ENCODE results near the gene MEIS3. TPM values are rescaled to one million over a fixed set of nuclear protein-coding genes. Genes with fewer than 3 reads are reported as not detected.
A peak's percentile ranks its signal among the peaks of the same experiment; 100 is the strongest.

The MEIS3 gene
- total and polyA plus RNA-seq, 2 experiments from 2014 or later = 20.1 to 56.1 TPM

- Histone ChIP-seq H3K4me3 (no peak overlapping the region), H3K4me2 (ENCODE audit: unreplicated experiment) (no peak overlapping the region), H3K36me3 (ENCODE audit: low read depth) (no peaks in the 10 kb centered on the region), H4K20me1 (ENCODE audit: insufficient read depth) (no peaks in the 10 kb centered on the region), H2AFZ (no peak overlapping the region), H3K4me1 (ENCODE audit: insufficient read depth) (no peaks in the 10 kb centered on the region), H3K27me3 (replicated peaks; ENCODE audit: insufficient read depth) (no peaks in the 10 kb centered on the region), H3K9ac (no peak overlapping the region), H3K79me2 (ENCODE audit: insufficient read depth) (no peaks in the 10 kb centered on the region), H3K9me3 (ENCODE audit: low read depth) (no peaks in the 10 kb centered on the region), H3F3A (ENCODE audit: insufficient read depth) (no peaks in the 10 kb centered on the region), H3K27ac (no peak overlapping the region), H3K9me2 (ENCODE audit: insufficient read depth) (no peaks in the 10 kb centered on the region)
- DNase-seq = no peak
- 88 to 96% methylated on average over 7 of the region's 7 CpGs for WGBS, 2 experiments (ENCODE audit: low coverage in 1 of 2, low lambda C conversion rate in 2 of 2, missing lambda C conversion rate in 2 of 2)
- TF ChIP-seq EZH2phosphoT487 (IDR thresholded peaks at IDR 0.05; ENCODE audit: insufficient read depth, low read depth) (no peak), EZH2 (IDR thresholded peaks at IDR 0.05; ENCODE audit: insufficient read depth, poor library complexity, severe bottlenecking) (no peak)
- in situ Hi-C loops (cut with MboI) = no loop called here
Observed at GRCh38 chr19:47434088-47434487, 14.8 kb upstream of the MEIS3 start.

- in situ Hi-C loops (cut with MboI) = no loop called here
- no peak overlapping the region for H3K9ac ChIP-seq
- no peak overlapping the region for H3K4me2 ChIP-seq (ENCODE audit: unreplicated experiment)
- DNase-seq = peak; percentile 61
- peaks cover 4% of the 10 kb centered on the region; the same call in 1 of the 2 replicates for H3F3A ChIP-seq (ENCODE audit: insufficient read depth)
- 15 to 26% methylated on average over 1 of the region's 1 CpG for WGBS, 2 experiments (ENCODE audit: low coverage in 1 of 2, low lambda C conversion rate in 2 of 2, missing lambda C conversion rate in 2 of 2)
- H3K79me2 ChIP-seq (ENCODE audit: insufficient read depth) = no peaks in the 10 kb centered on the region
- H3K4me3 ChIP-seq = no peak overlapping the region
- no peaks in the 10 kb centered on the region for H3K4me1 ChIP-seq (ENCODE audit: insufficient read depth)
- H2AFZ ChIP-seq = no peak overlapping the region
- no peaks in the 10 kb centered on the region for H3K9me3 ChIP-seq (ENCODE audit: low read depth)
- no peak for TF ChIP-seq EZH2 (IDR thresholded peaks at IDR 0.05; ENCODE audit: insufficient read depth, poor library complexity, severe bottlenecking)
- TF ChIP-seq EZH2phosphoT487 (IDR thresholded peaks at IDR 0.05; ENCODE audit: insufficient read depth, low read depth) = no peak
- H4K20me1 ChIP-seq (ENCODE audit: insufficient read depth) = no peaks in the 10 kb centered on the region
- no peaks in the 10 kb centered on the region for H3K27me3 ChIP-seq (replicated peaks; ENCODE audit: insufficient read depth)
- H3K27ac ChIP-seq = no peak overlapping the region
- no peaks in the 10 kb centered on the region for H3K36me3 ChIP-seq (ENCODE audit: low read depth)
- H3K9me2 ChIP-seq (ENCODE audit: insufficient read depth) = no peaks in the 10 kb centered on the region
Observed at GRCh38 chr19:47433121-47433520, 13.8 kb upstream of the MEIS3 start.

GRCh38 chr19:47432499-47432898 lies 13.2 kb upstream of the MEIS3 start:
- TF ChIP-seq EZH2 (IDR thresholded peaks at IDR 0.05; ENCODE audit: insufficient read depth, poor library complexity, severe bottlenecking) (no peak), EZH2phosphoT487 (IDR thresholded peaks at IDR 0.05; ENCODE audit: insufficient read depth, low read depth) (no peak)
- H3K36me3 ChIP-seq (ENCODE audit: low read depth) = no peaks in the 10 kb centered on the region
- H4K20me1 ChIP-seq (ENCODE audit: insufficient read depth) = no peaks in the 10 kb centered on the region
- H3K79me2 ChIP-seq (ENCODE audit: insufficient read depth) = no peaks in the 10 kb centered on the region
- H3K4me2 ChIP-seq (ENCODE audit: unreplicated experiment) = no peak overlapping the region
- H3K9me3 ChIP-seq (ENCODE audit: low read depth) = no peaks in the 10 kb centered on the region
- H2AFZ ChIP-seq = no peak overlapping the region
- H3K4me3 ChIP-seq = no peak overlapping the region
- peaks cover 5% of the 10 kb centered on the region; the same call in 1 of the 2 replicates for H3K4me1 ChIP-seq (ENCODE audit: insufficient read depth)
- DNase-seq = no peak
- in situ Hi-C loops (cut with MboI) = no loop called here
- H3K9me2 ChIP-seq (ENCODE audit: insufficient read depth) = no peaks in the 10 kb centered on the region
- H3K9ac ChIP-seq = no peak overlapping the region
- no peaks in the 10 kb centered on the region for H3K27me3 ChIP-seq (replicated peaks; ENCODE audit: insufficient read depth)
- no peak overlapping the region for H3K27ac ChIP-seq
- peaks cover 8% of the 10 kb centered on the region for H3F3A ChIP-seq (ENCODE audit: insufficient read depth)

GRCh38 chr19:47432091-47432490 lies 12.8 kb upstream of the MEIS3 start:
- no peak overlapping the region for H2AFZ ChIP-seq
- no peaks in the 10 kb centered on the region for H3K9me3 ChIP-seq (ENCODE audit: low read depth)
- no peak overlapping the region for H3K4me3 ChIP-seq
- no peak for TF ChIP-seq EZH2phosphoT487 (IDR thresholded peaks at IDR 0.05; ENCODE audit: insufficient read depth, low read depth)
- no peak for TF ChIP-seq EZH2 (IDR thresholded peaks at IDR 0.05; ENCODE audit: insufficient read depth, poor library complexity, severe bottlenecking)
- H3F3A ChIP-seq (ENCODE audit: insufficient read depth) = peaks cover 8% of the 10 kb centered on the region
- no peaks in the 10 kb centered on the region for H3K36me3 ChIP-seq (ENCODE audit: low read depth)
- H3K27ac ChIP-seq = no peak overlapping the region
- in situ Hi-C loops (cut with MboI) = no loop called here
- no peak for DNase-seq
- no peaks in the 10 kb centered on the region for H4K20me1 ChIP-seq (ENCODE audit: insufficient read depth)
- WGBS, 2 experiments (ENCODE audit: low coverage in 1 of 2, low lambda C conversion rate in 2 of 2, missing lambda C conversion rate in 2 of 2) = 86 to 88% methylated on average over 17 to 18 of the region's 18 CpGs
- no peak overlapping the region for H3K4me2 ChIP-seq (ENCODE audit: unreplicated experiment)
- peaks cover 6% of the 10 kb centered on the region; the same call in 1 of the 2 replicates for H3K4me1 ChIP-seq (ENCODE audit: insufficient read depth)
- H3K9ac ChIP-seq = no peak overlapping the region
- no peaks in the 10 kb centered on the region for H3K9me2 ChIP-seq (ENCODE audit: insufficient read depth)
- H3K79me2 ChIP-seq (ENCODE audit: insufficient read depth) = no peaks in the 10 kb centered on the region
- no peaks in the 10 kb centered on the region for H3K27me3 ChIP-seq (replicated peaks; ENCODE audit: insufficient read depth)
